HG02884 (cell line): Measurements from ENCODE around the gene RNF19B.
"Not testable (repeated sequence)": the region's sequence is repeated elsewhere in the genome, so short reads cannot be mapped to it uniquely, and the experiment has no call there.

Experiments used
- ATAC-seq: cut with Tn5 transposase; IDR thresholded peaks from one replicate; pipeline ENCODE4 v1.9.1; 2021; ENCODE audit warnings: mild to moderate bottlenecking, moderate library complexity; ENCODE audit not compliant: unreplicated experiment

RNF19B gene

DNA sequence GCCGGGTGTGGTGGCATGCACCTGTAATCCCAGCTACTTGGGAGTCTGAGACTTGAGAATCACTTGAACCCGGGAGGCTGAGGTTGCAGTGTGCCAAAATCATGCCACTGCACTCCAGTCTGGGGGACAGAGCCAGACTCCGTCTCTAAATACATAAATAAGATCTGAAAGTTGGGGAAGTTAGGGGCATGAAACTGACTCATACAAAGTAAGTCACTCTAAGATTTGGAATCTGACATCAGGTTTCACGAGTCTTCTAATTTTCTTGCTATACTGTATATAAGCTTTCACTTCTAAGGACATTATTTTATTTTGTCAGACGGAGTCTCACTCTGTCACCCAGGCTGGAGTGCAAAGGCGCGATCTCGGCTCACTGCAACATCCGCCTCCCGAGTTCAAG, 30.1 kb downstream of the RNF19B start:
- ATAC-seq = no peak

GRCh38 chr1:32933742-32934322, 30.8 kb downstream of the RNF19B start:
- no peak for ATAC-seq

GRCh38 chr1:32931760-32932159, 32.8 kb downstream of the RNF19B start:
- ATAC-seq = no peak

- ATAC-seq = no peak
Observed at GRCh38 chr1:32929366-32929765, 35.2 kb downstream of the RNF19B start.

GRCh38 chr1:32928715-32929114, 35.9 kb downstream of the RNF19B start:
- no peak for ATAC-seq

- ATAC-seq = no peak
Observed at GRCh38 chr1:32928285-32928684, 36.3 kb downstream of the RNF19B start.

DNA sequence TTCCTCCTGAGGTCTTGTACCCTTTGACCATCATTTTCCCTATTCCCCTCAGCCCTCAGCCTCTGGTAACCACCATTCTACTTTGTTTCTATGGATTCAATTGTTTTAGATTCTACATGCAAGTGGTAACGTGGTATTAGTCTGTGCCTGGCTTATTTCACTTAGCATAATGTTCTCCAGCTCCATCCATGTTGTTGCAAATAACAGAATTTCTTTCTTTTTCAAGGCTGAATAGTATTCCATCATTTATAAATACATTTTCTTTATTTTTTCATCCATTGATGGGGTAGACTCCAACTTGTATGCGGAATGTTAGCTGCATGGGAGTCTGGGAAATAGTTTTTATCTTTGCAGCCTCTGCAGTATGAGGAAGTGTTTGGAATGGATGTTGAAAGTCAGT, 37.2 kb downstream of the RNF19B start:
- ATAC-seq = no peak

- ATAC-seq = no peak
Observed at GRCh38 chr1:32926562-32926961, 38.0 kb downstream of the RNF19B start.

GRCh38 chr1:32925403-32926162, 39.0 kb downstream of the RNF19B start:
- ATAC-seq = no peak

GRCh38 chr1:32924881-32925344, 39.7 kb downstream of the RNF19B start:
- ATAC-seq = no peak

GRCh38 chr1:32920833-32921232, 43.8 kb downstream of the RNF19B start:
- ATAC-seq = no peak

GRCh38 chr1:32919811-32920733, 44.5 kb downstream of the RNF19B start:
- no peak for ATAC-seq

DNA sequence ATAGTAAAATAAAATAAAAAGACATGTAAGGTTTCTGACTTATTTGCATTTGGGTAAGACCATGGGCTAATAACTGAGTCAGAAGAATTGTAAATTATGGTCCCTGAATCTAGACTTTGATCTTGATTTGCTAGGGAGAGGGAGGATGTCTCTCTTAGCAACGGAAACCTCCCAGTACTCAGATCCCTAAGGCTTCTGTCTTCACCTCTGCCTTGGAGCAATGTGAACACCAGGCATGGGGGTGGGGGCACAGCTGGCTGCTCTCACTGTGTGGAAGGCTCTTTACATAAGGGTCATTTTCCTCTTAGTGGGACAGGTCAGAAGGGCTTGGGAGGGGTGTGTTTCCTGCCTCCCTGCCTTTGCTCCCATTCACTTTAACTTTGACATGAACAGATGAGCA, 46.4 kb downstream of the RNF19B start:
- no peak for ATAC-seq

GRCh38 chr1:32917521-32917920, 47.1 kb downstream of the RNF19B start:
- ATAC-seq = no peak

DNA sequence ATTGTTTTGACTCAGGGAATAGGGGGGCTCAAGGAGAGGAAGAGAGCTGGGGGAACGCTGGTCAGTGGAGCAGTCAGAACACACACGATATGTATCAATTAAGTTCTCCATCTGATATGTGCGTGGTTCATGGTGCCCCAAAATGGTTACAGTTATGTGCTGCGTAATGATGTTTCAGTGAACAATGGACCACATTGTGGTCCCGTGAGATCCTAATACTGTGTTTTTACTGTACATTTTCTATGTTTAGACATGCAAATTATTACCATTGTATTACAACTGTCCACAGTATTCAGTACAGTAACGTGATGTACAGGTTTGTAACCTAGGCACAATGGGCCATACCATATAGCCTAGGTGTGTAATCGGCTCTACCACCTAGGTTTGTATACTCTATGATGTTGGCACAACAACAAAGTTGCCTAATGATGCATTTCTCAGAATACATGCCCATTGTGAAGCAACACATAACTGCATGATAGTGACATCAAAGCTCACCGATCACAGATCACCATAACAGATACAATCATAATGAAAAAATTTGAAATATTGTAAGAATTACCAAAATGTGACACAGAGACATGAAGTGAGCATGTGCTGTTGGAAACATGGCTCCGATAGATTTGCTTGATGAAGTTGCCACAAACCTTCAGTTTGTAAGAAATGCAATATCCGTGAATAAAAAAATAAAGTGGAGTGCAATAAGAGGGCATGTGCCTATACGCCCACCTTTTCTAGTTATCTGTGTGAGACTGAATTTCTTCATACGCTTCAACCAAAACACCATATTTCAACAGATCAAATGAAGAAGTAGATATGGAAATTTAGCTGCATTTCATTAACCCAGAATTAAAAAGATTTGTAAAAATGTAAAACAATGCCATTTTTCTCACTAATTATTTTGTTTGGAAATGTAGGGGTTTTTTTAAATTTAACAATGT, 48.6 kb downstream of the RNF19B start:
- ATAC-seq = no peak

GRCh38 chr1:32910319-32910718, 54.3 kb downstream of the RNF19B start:
- ATAC-seq = no peak

GRCh38 chr1:32907435-32907834, 57.2 kb downstream of the RNF19B start:
- ATAC-seq = no peak

GRCh38 chr1:32906654-32907053, 58.0 kb downstream of the RNF19B start:
- no peak for ATAC-seq

DNA sequence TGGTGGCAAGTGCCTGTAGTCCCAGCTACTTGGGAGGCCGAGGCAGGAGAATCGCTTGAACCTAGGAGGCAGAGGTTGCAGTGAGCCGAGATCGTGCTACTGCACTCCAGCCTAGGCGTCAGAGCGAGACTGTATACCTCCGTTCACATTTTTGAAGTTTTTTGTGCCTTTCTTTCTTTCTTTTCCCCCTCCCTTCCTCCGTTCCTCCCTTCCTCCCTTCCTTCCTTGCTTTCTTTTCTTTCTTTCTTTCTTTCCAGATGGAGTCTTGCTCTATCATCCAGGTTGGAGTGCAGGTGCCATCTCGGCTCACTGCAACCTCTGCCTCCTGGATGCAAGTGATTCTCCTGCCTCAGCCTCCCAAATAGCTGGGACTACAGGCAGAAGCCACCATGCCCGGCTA, 59.0 kb downstream of the RNF19B start:
- ATAC-seq = not testable (repeated sequence)

- no peak for ATAC-seq
Observed at GRCh38 chr1:32904797-32905196, 59.8 kb downstream of the RNF19B start.
